HG03039 (cell line): ENCODE results near the gene VPS4B.
"Not testable (repeated sequence)": the region's sequence is repeated elsewhere in the genome, so short reads cannot be mapped to it uniquely, and the experiment has no call there.

ENCODE experiments used
- ATAC-seq: cut with Tn5 transposase; IDR thresholded peaks from one replicate; pipeline ENCODE4 v1.9.1; 2021; ENCODE audit warnings: mild to moderate bottlenecking, moderate library complexity; ENCODE audit not compliant: unreplicated experiment

The VPS4B gene

GRCh38 chr18:63422087-63422863, at the start of gene VPS4B:
Gene VPS4B (minus strand): TSS chr18:63422476. CDS start chr18:63422259, 217 bp downstream.
- peak; percentile 98 for ATAC-seq

GRCh38 chr18:63470751-63471150, 48.5 kb upstream of the VPS4B start:
- ATAC-seq: no peak

GRCh38 chr18:63468575-63468974, 46.3 kb upstream of the VPS4B start:
- no peak for ATAC-seq

GRCh38 chr18:63467699-63468098, 45.4 kb upstream of the VPS4B start:
- ATAC-seq: no peak

GRCh38 chr18:63465059-63465458, 42.8 kb upstream of the VPS4B start:
- no peak for ATAC-seq

- no peak for ATAC-seq
These were observed 42.2 kb upstream of the VPS4B start for GRCh38 chr18:63464434-63464833.

- no peak for ATAC-seq
These were observed 38.1 kb upstream of the VPS4B start for GRCh38 chr18:63460414-63460813.

- no peak for ATAC-seq
These were observed 35.7 kb upstream of the VPS4B start for GRCh38 chr18:63457977-63458376.

GRCh38 chr18:63454497-63454896, 32.2 kb upstream of the VPS4B start:
- no peak for ATAC-seq

- ATAC-seq: not testable (repeated sequence)
These were observed 30.5 kb upstream of the VPS4B start for GRCh38 chr18:63452751-63453150.

GRCh38 chr18:63451799-63452660, 29.8 kb upstream of the VPS4B start:
- no peak for ATAC-seq

- ATAC-seq: no peak
These were observed 27.1 kb upstream of the VPS4B start for GRCh38 chr18:63449426-63449825.

- ATAC-seq: no peak
These were observed 24.8 kb upstream of the VPS4B start for GRCh38 chr18:63447066-63447465.

GRCh38 chr18:63446266-63446665, 24.0 kb upstream of the VPS4B start:
- no peak for ATAC-seq

GRCh38 chr18:63445037-63445436, 22.8 kb upstream of the VPS4B start:
- no peak for ATAC-seq

- ATAC-seq: no peak
These were observed 22.3 kb upstream of the VPS4B start for GRCh38 chr18:63444580-63444979.

- no peak for ATAC-seq
These were observed 21.6 kb upstream of the VPS4B start for GRCh38 chr18:63443829-63444228.

- no peak for ATAC-seq
These were observed 18.6 kb upstream of the VPS4B start for GRCh38 chr18:63440881-63441280.

- ATAC-seq: no peak
These were observed 17.9 kb upstream of the VPS4B start for GRCh38 chr18:63440219-63440618.

- ATAC-seq: no peak
These were observed 17.1 kb upstream of the VPS4B start for GRCh38 chr18:63439334-63439733.

- ATAC-seq: no peak
These were observed 15.9 kb upstream of the VPS4B start for GRCh38 chr18:63438181-63438580.

GRCh38 chr18:63433334-63433866, 11.1 kb upstream of the VPS4B start:
- no peak for ATAC-seq
